HG03108 (cell line): Measurements from ENCODE around the gene PGAP1.

ENCODE experiments used
- ATAC-seq: cut with Tn5 transposase; IDR thresholded peaks from one replicate; pipeline ENCODE4 v1.9.1; 2021; ENCODE audit warnings: moderate library complexity; ENCODE audit not compliant: unreplicated experiment

The PGAP1 gene

DNA sequence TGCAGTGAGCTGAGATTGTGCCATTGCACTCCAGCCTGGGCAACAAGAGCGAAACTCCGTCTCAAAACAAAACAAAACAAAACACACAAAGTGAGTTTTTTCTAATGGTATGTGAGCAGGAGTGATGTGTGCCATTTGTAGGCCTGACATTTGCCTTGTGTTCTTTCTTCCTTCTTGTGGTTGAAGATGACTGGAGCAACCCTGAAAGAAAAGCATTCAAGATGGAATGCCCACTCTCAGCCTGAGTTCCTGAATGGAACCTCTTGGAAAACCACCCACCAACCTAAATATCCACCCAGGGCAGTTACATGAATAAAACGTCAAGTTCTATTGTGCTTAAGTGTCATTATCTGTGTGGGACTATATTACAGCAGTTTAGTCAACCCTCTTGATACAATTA lies 26.5 kb downstream of the PGAP1 start:
- no peak for ATAC-seq

GRCh38 chr2:196891136-196891535 lies 35.4 kb downstream of the PGAP1 start:
- no peak for ATAC-seq

- no peak for ATAC-seq
Measured at GRCh38 chr2:196887431-196887830, 39.1 kb downstream of the PGAP1 start.

- no peak for ATAC-seq
Measured at GRCh38 chr2:196884368-196884767, 42.1 kb downstream of the PGAP1 start.

- no peak for ATAC-seq
Measured at GRCh38 chr2:196876364-196876763, 50.1 kb downstream of the PGAP1 start.

GRCh38 chr2:196875414-196875813 lies 51.1 kb downstream of the PGAP1 start:
- no peak for ATAC-seq

DNA sequence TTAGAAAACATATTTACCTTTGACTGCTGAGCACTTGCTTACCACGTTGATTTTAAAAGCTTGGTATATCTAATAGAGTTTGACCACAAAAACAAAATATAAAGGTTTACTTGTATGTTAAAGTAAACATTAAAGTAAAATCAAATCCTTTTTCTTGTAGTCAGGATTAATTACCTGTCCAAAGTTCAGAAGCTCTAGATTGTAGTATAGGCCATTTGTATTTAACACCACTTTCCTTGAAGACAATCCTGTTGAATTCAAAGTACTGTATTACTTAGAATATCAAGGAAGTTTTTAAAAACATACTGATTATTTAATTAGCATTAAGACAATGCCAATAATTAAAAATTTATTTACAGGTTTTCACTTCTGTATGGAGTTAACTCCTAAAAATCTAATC lies 53.0 kb downstream of the PGAP1 start:
- no peak for ATAC-seq

DNA sequence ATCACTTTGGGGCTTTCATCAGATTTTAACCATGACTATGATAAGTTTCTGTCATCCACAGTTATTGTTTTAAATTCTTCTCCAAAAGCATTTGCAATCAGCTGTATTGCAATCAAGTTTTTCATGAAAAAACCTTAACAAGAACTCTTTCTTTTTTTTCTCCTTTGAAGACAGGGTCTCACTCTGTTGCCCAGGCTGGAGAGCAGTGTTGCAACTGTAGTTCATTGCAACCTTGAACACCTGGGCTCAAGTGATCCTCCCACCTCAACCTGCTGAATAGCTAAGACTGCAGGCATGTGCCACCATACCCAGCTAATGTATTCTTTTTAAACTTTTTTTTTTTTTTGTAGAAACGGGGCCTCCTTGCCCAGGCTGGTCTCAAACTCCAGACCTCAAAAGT lies 71.9 kb downstream of the PGAP1 start:
- ATAC-seq: no peak

DNA sequence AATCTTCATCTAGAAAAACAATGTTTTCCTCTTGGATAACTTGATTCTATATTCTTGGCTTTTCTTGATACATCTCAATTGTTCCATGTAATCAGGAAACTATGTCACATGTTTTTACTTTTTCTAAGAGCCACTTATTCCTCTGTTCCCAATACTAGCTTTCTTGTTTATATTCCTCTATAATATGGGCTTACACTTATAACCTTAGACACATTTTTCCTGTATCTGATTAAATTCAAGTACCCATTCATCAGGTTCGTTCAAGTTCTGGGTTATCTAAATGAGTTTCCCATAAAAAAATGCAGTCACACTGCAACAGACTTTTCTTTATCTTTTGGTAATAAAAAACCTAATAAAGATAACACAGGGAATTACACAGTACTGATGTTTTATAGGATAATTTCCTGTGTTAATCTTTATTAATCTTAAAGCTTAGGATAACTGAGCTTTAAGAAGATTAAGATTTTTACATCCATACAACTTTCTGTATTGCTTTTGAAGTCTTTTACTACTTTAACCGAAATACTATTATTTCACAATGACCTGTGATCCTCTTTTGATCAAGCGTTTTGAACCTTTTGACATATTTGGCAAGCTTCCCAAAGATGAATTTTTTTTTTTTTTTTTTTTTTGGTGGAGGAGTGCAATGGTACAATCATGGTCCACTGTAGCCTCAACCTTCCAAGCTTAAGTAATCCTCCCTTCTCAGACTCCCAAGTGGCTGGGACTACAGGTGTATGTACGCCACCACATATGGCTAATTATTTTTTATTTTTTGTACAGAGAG lies 73.0 kb downstream of the PGAP1 start:
- ATAC-seq: no peak

DNA sequence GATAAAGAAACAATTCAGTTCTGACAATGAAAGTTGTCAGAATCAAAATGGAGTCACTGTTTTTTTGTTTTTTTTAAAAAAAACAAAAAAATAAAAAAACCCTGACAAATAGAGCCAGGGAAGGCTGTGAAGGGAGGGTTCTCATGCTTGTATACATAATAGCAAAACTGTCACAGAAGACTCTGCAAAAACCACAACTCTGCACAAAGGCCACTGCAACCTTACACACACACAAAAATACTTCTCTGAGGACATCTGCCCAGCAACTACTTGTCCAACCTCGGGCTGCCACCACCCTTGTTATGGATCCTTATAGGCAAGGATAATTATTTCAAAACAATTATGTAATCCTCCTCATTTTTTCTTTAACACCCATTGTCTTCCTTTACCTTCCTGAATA lies 75.4 kb downstream of the PGAP1 start:
- ATAC-seq: no peak

DNA sequence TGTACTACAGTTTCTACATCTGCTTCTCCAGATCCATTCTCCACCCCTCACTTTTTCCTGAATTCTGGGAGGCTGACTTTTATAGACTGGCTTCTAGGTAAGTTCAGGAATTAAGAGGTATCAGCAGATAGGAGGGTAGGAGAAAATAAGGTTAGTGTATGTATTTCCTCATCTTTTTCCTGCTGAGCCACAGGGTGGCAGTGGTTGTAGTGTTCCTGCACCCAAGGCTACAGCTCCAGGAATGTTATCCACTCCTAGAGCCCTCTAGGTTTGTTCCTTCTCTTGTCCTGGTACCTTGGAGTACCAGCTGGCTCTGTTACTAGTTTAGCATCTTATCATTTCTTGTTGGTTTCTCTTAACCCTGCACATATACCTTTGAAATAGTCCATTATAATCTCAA lies 76.6 kb downstream of the PGAP1 start:
- ATAC-seq: no peak

DNA sequence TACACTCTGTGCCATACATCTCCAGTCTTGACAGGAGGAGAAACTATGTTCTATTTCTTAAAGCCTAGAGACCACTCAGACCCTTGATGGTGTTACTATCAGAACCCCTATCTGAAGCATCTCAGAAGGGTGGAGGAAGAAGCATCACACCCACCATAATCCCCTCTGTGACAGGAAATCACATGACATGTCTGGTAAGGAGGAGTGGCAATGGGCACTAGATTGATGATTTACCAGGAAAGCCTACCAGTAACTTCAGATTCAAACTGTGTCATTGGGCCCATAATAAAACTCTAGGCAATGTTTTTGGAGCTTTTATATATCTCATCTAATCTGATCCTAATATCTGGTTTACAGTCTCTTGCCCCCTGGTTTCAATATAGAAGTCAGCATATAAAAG lies 80.2 kb downstream of the PGAP1 start:
- ATAC-seq: no peak

GRCh38 chr2:196845371-196845770 lies 81.1 kb downstream of the PGAP1 start:
- ATAC-seq: no peak

DNA sequence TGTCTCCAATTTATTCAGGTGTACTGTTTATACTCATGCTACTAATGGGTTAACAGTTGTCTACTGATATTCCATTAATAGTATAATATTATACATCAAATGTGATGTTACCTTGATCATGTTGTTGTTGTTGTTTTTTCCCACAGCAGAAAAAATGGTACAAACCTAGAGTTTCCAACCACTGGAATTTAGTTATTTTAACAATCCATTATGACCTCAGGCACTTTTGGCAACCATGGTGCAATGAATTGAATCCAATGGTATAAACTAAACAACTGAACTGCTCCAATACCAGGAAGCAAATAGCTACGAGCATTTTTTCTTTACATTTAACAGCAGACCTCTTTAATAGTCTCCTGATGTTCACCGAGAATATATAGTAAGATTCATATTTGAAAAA lies 86.3 kb downstream of the PGAP1 start:
- no peak for ATAC-seq

- ATAC-seq: no peak
Measured at GRCh38 chr2:196839574-196839973, 86.9 kb downstream of the PGAP1 start.

- ATAC-seq: no peak
Measured at GRCh38 chr2:196836440-196836839, 90.1 kb downstream of the PGAP1 start.

- ATAC-seq: no peak
Measured at GRCh38 chr2:196830701-196831100, 95.8 kb downstream of the PGAP1 start.

GRCh38 chr2:196827356-196827755 lies 99.2 kb downstream of the PGAP1 start:
- ATAC-seq: no peak

DNA sequence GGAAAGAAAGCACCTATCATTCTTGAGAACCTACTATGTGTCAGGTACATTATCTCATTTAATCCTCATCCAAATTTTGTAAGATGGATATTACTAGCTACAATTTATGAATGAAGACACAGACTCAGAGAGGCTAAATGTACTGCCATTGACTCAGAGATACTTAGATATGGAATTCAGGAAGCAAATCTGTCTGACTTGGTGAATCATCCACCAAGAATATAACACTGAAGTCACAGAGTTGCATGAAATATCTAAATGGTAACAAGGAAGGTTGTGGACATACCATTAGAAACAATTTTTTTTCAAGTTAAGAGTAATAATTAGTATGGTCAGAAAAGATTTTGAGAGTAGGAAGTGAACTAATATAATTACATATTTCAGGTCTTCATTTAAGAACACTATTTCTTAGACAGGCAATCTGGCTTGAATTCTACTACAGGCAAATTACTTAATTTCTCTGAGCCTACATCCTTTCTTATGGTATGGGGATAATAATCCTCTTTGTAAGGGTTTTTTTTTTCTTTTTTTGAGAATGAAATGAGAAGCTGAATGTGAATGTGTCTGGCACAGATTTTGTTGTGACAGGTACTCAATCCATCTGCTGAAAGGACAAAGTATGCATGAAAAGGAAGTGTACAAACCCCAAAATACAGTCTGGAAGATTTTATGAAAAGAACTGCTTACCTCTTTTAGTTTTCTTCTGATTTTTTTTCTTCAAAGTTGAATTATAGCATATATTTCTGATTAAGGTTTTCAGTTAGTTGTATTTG lies 102.6 kb downstream of the PGAP1 start:
- no peak for ATAC-seq

DNA sequence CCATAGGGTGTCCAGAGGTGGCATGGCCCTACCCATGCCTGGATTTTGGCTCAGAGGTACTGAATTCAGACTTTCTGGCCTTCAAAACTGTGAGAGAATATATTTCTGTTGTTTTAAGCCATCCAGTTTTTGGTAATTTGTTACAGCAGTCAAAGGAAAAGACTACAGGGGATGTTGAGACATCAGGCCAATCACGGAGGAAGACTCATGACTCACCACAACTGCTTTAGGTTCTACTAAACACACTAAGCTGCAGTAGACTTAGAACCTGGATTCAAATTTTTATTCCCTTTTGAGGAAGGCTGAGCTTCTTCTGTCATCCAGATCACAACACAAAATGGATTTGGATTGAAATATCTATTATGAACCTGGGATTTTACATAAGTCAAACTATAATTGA lies 105.3 kb downstream of the PGAP1 start:
- no peak for ATAC-seq

GRCh38 chr2:196809260-196809659 lies 117.2 kb downstream of the PGAP1 start, which contains the start of gene C2orf66:
C2orf66 (minus strand) TSS chr2:196809355; CDS start chr2:196809336, 19 bp downstream.
- ATAC-seq: no peak

- ATAC-seq: no peak
Measured at GRCh38 chr2:196808083-196808665, 118.3 kb downstream of the PGAP1 start.
